ENCODE measurements around the gene LRRFIP2. TPM values are rescaled to one million over a fixed set of nuclear protein-coding genes. Genes with fewer than 3 reads are reported as not detected.
"Not testable (repeated sequence)": the region's sequence is repeated elsewhere in the genome, so short reads cannot be mapped to it uniquely, and the experiment has no call there.

Gene LRRFIP2
- total RNA-seq, 4 donors from 2014 or later, result 85.7 to 103 (median 100.0) TPM

GRCh38 chr3:37154668-37155314 is 19.6 kb downstream of the LRRFIP2 start:
- H3K36me3 ChIP-seq, result no peaks in the 10 kb centered on the region
- H3K9me3 ChIP-seq, result no peaks in the 10 kb centered on the region
- no peaks in the 10 kb centered on the region for H3K27me3 ChIP-seq
- peak overlapping the region in 1 of 4 donors; percentile 43 for H3K27ac ChIP-seq
- intact Hi-C loops (cut with DNase I; ENCODE audit: low total_unique reads) (no loop called here), in situ Hi-C loops (cut with MboI; ENCODE audit: low sequenced_read_pairs in 4 of 4) (no loop called here)
- H3K4me3 ChIP-seq, result no peak overlapping the region
- DNase-seq (no peak), ATAC-seq (peak in 1 of 2 donors; percentile 44)
- H3K4me1 ChIP-seq, result peaks cover 8 to 64% of the 10 kb centered on the region in 2 donors
- TF ChIP-seq POLR2A (IDR thresholded peaks at IDR 0.05), result no peak

- TF ChIP-seq POLR2A (IDR thresholded peaks at IDR 0.05) (no peak), CTCF (IDR thresholded peaks at IDR 0.05 in 4 of 5, conservative IDR thresholded peaks at IDR 0.05 in 1 of 5) (no peak)
- H3K4me1 ChIP-seq, result peaks cover 36 to 79% of the 10 kb centered on the region in 2 donors
- H3K9me3 ChIP-seq, result no peaks in the 10 kb centered on the region
- intact Hi-C loops (cut with DNase I; ENCODE audit: low total_unique reads) (no loop called here), in situ Hi-C loops (cut with MboI; ENCODE audit: low sequenced_read_pairs in 4 of 4) (no loop called here)
- H3K27ac ChIP-seq, result peak overlapping the region in 1 of 4 donors; percentile 44
- no peaks in the 10 kb centered on the region for H3K36me3 ChIP-seq
- H3K4me3 ChIP-seq, result no peak overlapping the region
- ATAC-seq (no peak), DNase-seq (no peak)
- no peaks in the 10 kb centered on the region for H3K27me3 ChIP-seq
Observed at GRCh38 chr3:37150621-37151020, 23.8 kb downstream of the LRRFIP2 start.

GRCh38 chr3:37149257-37149656 is 25.1 kb downstream of the LRRFIP2 start:
- in situ Hi-C loops (cut with MboI; ENCODE audit: low sequenced_read_pairs in 4 of 4) (no loop called here), intact Hi-C loops (cut with DNase I; ENCODE audit: low total_unique reads) (no loop called here)
- Histone ChIP-seq H3K4me3 (no peak overlapping the region), H3K9me3 (no peaks in the 10 kb centered on the region), H3K27me3 (no peaks in the 10 kb centered on the region), H3K4me1 (peaks cover 33 to 79% of the 10 kb centered on the region in 2 donors), H3K36me3 (no peaks in the 10 kb centered on the region), H3K27ac (peak overlapping the region in 2 of 4 donors; percentile 14 to 47)
- DNase-seq (peak in 1 of 2 donors; percentile 30), ATAC-seq (no peak)
- no peak for TF ChIP-seq POLR2A (IDR thresholded peaks at IDR 0.05)
- no peak for TF ChIP-seq CTCF (IDR thresholded peaks at IDR 0.05 in 4 of 5, conservative IDR thresholded peaks at IDR 0.05 in 1 of 5)

- intact Hi-C loops (cut with DNase I; ENCODE audit: low total_unique reads) (no loop called here), in situ Hi-C loops (cut with MboI; ENCODE audit: low sequenced_read_pairs in 4 of 4) (no loop called here)
- Histone ChIP-seq H3K36me3 (peaks cover 0 to under 1% of the 10 kb centered on the region in 2 donors), H3K27me3 (no peaks in the 10 kb centered on the region), H3K4me3 (no peak overlapping the region), H3K9me3 (no peaks in the 10 kb centered on the region), H3K27ac (peak overlapping the region in 2 of 4 donors; percentile 33 to 47), H3K4me1 (peaks cover 33 to 72% of the 10 kb centered on the region in 2 donors)
- no peak for TF ChIP-seq CTCF (IDR thresholded peaks at IDR 0.05 in 4 of 5, conservative IDR thresholded peaks at IDR 0.05 in 1 of 5)
- no peak for TF ChIP-seq POLR2A (IDR thresholded peaks at IDR 0.05)
- ATAC-seq (peak in 1 of 2 donors; percentile 41), DNase-seq (no peak)
Observed at GRCh38 chr3:37148208-37148607, 26.2 kb downstream of the LRRFIP2 start.

GRCh38 chr3:37147666-37148065 is 26.7 kb downstream of the LRRFIP2 start:
- H3K27ac ChIP-seq, result peak overlapping the region in 3 of 4 donors; percentile 5 to 47 (median 33)
- peaks cover 0 to 5% of the 10 kb centered on the region in 2 donors for H3K36me3 ChIP-seq
- TF ChIP-seq CTCF (IDR thresholded peaks at IDR 0.05 in 4 of 5, conservative IDR thresholded peaks at IDR 0.05 in 1 of 5), result no peak
- no peak for TF ChIP-seq POLR2A (IDR thresholded peaks at IDR 0.05)
- no peaks in the 10 kb centered on the region for H3K9me3 ChIP-seq
- H3K4me1 ChIP-seq, result peaks cover 33 to 68% of the 10 kb centered on the region in 2 donors
- DNase-seq (no peak), ATAC-seq (no peak)
- H3K4me3 ChIP-seq, result no peak overlapping the region
- intact Hi-C loops (cut with DNase I; ENCODE audit: low total_unique reads) (no loop called here), in situ Hi-C loops (cut with MboI; ENCODE audit: low sequenced_read_pairs in 4 of 4) (no loop called here)
- H3K27me3 ChIP-seq, result no peaks in the 10 kb centered on the region

- H3K27me3 ChIP-seq; ATAC-seq; in situ Hi-C loops (cut with MboI; ENCODE audit: low sequenced_read_pairs in 4 of 4); H3K9me3 ChIP-seq; H3K36me3 ChIP-seq; H3K4me3 ChIP-seq; intact Hi-C loops (cut with DNase I; ENCODE audit: low total_unique reads); DNase-seq: not testable (repeated sequence)
- Histone ChIP-seq H3K27ac (peak overlapping the region in 1 of 4 donors; percentile 5), H3K4me1 (peaks cover 38 to 72% of the 10 kb centered on the region in 2 donors)
Observed at GRCh38 chr3:37146927-37147326, 27.5 kb downstream of the LRRFIP2 start.

Measured in gastrocnemius medialis (tissue), 4 donors.